Measurements from ENCODE around the gene SLC43A1. TPM values are rescaled to one million over a fixed set of nuclear protein-coding genes. Genes with fewer than 3 reads are reported as not detected.

The SLC43A1 gene
- total and polyA plus RNA-seq, 2 of the 4 experiments (the other 2 are of a cell fraction) = 10.0 to 17.0 TPM

GRCh38 chr11:57504511-57504910 lies 11.0 kb downstream of the SLC43A1 start:
- no peaks in the 10 kb centered on the region for H3K9me3 ChIP-seq (ENCODE audit: control insufficient read depth, insufficient read depth, low read length)
- no peak overlapping the region for H4K8ac ChIP-seq (ENCODE audit: low read depth in 2 of 2, low read length in 2 of 2)
- no peaks in the 10 kb centered on the region for H3K27me3 ChIP-seq (ENCODE audit: control insufficient read depth, insufficient read depth, low read length)
- H2BK5ac ChIP-seq (ENCODE audit: low read depth, low read length, poor library complexity, severe bottlenecking) = no peak overlapping the region
- ATAC-seq (ENCODE audit: low read depth) = no peak
- H2BK15ac ChIP-seq (ENCODE audit: low read depth, low read length) = no peak overlapping the region
- no peak overlapping the region for H2AK5ac ChIP-seq (ENCODE audit: low read depth, low read length)
- no peak overlapping the region for H4K5ac ChIP-seq (ENCODE audit: low read depth, low read length)
- H3K36me3 ChIP-seq (ENCODE audit: control insufficient read depth, insufficient read depth, low read length) = peaks cover 20% of the 10 kb centered on the region
- H3K4ac ChIP-seq (ENCODE audit: low read depth, low read length) = no peak overlapping the region
- no peak overlapping the region for H2BK20ac ChIP-seq (ENCODE audit: low read depth, low read length)
- H3K27ac ChIP-seq (ENCODE audit: insufficient read depth, low read length) = no peak overlapping the region
- H4K91ac ChIP-seq (ENCODE audit: insufficient read depth, low read depth, low read length) = no peak overlapping the region
- H3K14ac ChIP-seq (replicated peaks; ENCODE audit: low read depth, low read length) = no peak overlapping the region
- intact Hi-C loops (cut with micrococcal nuclease) = no loop called here
- CTCF ChIA-PET = no interaction called here
- no peak overlapping the region for H2BK120ac ChIP-seq (ENCODE audit: low read depth, low read length)
- H3K23ac ChIP-seq (ENCODE audit: low read depth, low read length) = no peak overlapping the region
- H3K4me2 ChIP-seq (ENCODE audit: low read depth, low read length) = no peak overlapping the region
- TF ChIP-seq CHD1 (IDR thresholded peaks at IDR 0.05; ENCODE audit: low read depth, low read length) (no peak), CTCF (conservative IDR thresholded peaks at IDR 0.05; ENCODE audit: low read depth, low read length) (no peak), CEBPB (IDR thresholded peaks at IDR 0.05; ENCODE audit: low read depth, low read length) (no peak), MXI1 (IDR thresholded peaks at IDR 0.05; ENCODE audit: borderline replicate concordance, low read depth, low read length) (no peak), RAD21 (IDR thresholded peaks at IDR 0.05; ENCODE audit: low read length) (no peak), BHLHE40 (IDR thresholded peaks at IDR 0.05; ENCODE audit: low read depth, low read length) (no peak), POLR2A (IDR thresholded peaks at IDR 0.05; ENCODE audit: low read depth, low read length) (no peak), USF2 (IDR thresholded peaks at IDR 0.05; ENCODE audit: low read depth, low read length) (no peak), MAZ (IDR thresholded peaks at IDR 0.05; ENCODE audit: borderline replicate concordance, low read depth, low read length) (no peak), MAFK (IDR thresholded peaks at IDR 0.05; ENCODE audit: low read depth, low read length) (no peak), RCOR1 (IDR thresholded peaks at IDR 0.05; ENCODE audit: insufficient replicate concordance, low read length) (no peak), SMC3 (IDR thresholded peaks at IDR 0.05; ENCODE audit: low read depth, low read length) (no peak), NFE2L2 (IDR thresholded peaks at IDR 0.05; ENCODE audit: low read depth, low read length) (no peak), FOS (IDR thresholded peaks at IDR 0.05; ENCODE audit: low read depth, low read length) (no peak), RFX5 (IDR thresholded peaks at IDR 0.05; ENCODE audit: low read depth, low read length) (no peak)
- TF ChIP-seq, protein P1, sequence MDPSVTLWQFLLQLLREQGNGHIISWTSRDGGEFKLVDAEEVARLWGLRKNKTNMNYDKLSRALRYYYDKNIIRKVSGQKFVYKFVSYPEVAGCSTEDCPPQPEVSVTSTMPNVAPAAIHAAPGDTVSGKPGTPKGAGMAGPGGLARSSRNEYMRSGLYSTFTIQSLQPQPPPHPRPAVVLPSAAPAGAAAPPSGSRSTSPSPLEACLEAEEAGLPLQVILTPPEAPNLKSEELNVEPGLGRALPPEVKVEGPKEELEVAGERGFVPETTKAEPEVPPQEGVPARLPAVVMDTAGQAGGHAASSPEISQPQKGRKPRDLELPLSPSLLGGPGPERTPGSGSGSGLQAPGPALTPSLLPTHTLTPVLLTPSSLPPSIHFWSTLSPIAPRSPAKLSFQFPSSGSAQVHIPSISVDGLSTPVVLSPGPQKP (IDR thresholded peaks at IDR 0.05; ENCODE audit: borderline replicate concordance, low read depth, low read length) = no peak
- WGBS, 2 experiments (ENCODE audit: extremely low coverage in 2 of 2, insufficient read length in 1 of 2) = 100% methylated on average over 1 of the region's 4 CpGs; no CpG with 5 or more reads in 1 of the 2 experiments
- H3K9me1 ChIP-seq (ENCODE audit: insufficient read depth, low read length) = peaks cover 13% of the 10 kb centered on the region; the same call in 1 of the 2 replicates
- dilution Hi-C loops (cut with HindIII; ENCODE audit: low sequenced_read_pairs, unreplicated experiment) = no loop called here
- no peak for DNase-seq
- no peaks in the 10 kb centered on the region; the same call in 1 of the 2 replicates for H4K20me1 ChIP-seq (ENCODE audit: insufficient read depth, low read length)
- POLR2A ChIA-PET (ENCODE audit: unreplicated experiment) = no interaction called here
- H3K9ac ChIP-seq (ENCODE audit: low read depth, low read length) = no peak overlapping the region
- H3K18ac ChIP-seq (ENCODE audit: low read depth, low read length) = no peak overlapping the region
- no peak overlapping the region for H3K56ac ChIP-seq (ENCODE audit: extremely low read depth, insufficient read depth, low read length)
- no peak overlapping the region for H2AFZ ChIP-seq (replicated peaks; ENCODE audit: low read length, poor library complexity)
- no peak overlapping the region for H2AK9ac ChIP-seq (replicated peaks; ENCODE audit: low read depth, low read length, poor library complexity)
- H3K4me3 ChIP-seq (ENCODE audit: insufficient read depth, low read depth, low read length) = no peak overlapping the region
- in situ Hi-C loops (cut with MboI; ENCODE audit: low sequenced_read_pairs) = loop anchor here (25.0 kb wide), 1 partner anchor 667 kb away; no protein-coding TSS in a partner anchor
- no TSS peak for BruUV-seq (replicated peaks)
- H3K4me1 ChIP-seq (ENCODE audit: control insufficient read depth, insufficient read depth, low read length) = peaks cover 12% of the 10 kb centered on the region
- peaks cover 3 to 26% of the 10 kb centered on the region in 2 experiments; a peak in 3 of 4 replicates for H3K79me1 ChIP-seq (ENCODE audit: low read depth in 1 of 2, low read length in 2 of 2)
